ENCODE results near the gene ZMIZ1. TPM values are rescaled to one million over a fixed set of nuclear protein-coding genes. Genes with fewer than 3 reads are reported as not detected.

Gene ZMIZ1
- total RNA-seq, 2 donors from 2014 or later = 27.2 to 42.2 TPM

GRCh38 chr10:79206300-79207095 lies 137.7 kb downstream of the ZMIZ1 start:
- TF ChIP-seq CTCF (IDR thresholded peaks at IDR 0.05) = no peak
- no peak for TF ChIP-seq POLR2A (IDR thresholded peaks at IDR 0.05)
- Histone ChIP-seq H3K4me1 (no peaks in the 10 kb centered on the region), H3K36me3 (replicated peaks in 1 of 2; ENCODE audit: insufficient read depth in 1 of 2, low read depth in 2 of 2) (peaks cover 0 to 17% of the 10 kb centered on the region in 2 donors), H3K9me3 (no peaks in the 10 kb centered on the region), H3K4me3 (no peak overlapping the region), H3K27me3 (no peaks in the 10 kb centered on the region), H3K27ac (no peak overlapping the region)
- WGBS, 2 donors = 92 to 93% methylated on average over 11 to 13 of the region's 13 CpGs
- ATAC-seq = no peak
- intact Hi-C loops (cut with DNase I) = no loop called here
- no peak for DNase-seq

GRCh38 chr10:79207096-79207357 lies 138.3 kb downstream of the ZMIZ1 start:
- Histone ChIP-seq H3K27ac (no peak overlapping the region), H3K4me3 (no peak overlapping the region), H3K4me1 (no peaks in the 10 kb centered on the region), H3K36me3 (replicated peaks in 1 of 2; ENCODE audit: insufficient read depth in 1 of 2, low read depth in 2 of 2) (peaks cover 0 to 17% of the 10 kb centered on the region in 2 donors), H3K9me3 (no peaks in the 10 kb centered on the region), H3K27me3 (no peaks in the 10 kb centered on the region)
- WGBS, 2 donors = 97% methylated on average over 4 of the region's 4 CpGs; no CpG with 5 or more reads in 1 of the 2 donors
- intact Hi-C loops (cut with DNase I) = no loop called here
- DNase-seq = no peak
- TF ChIP-seq POLR2A (IDR thresholded peaks at IDR 0.05) (no peak), CTCF (IDR thresholded peaks at IDR 0.05) (no peak)
- no peak for ATAC-seq

- intact Hi-C loops (cut with DNase I) = no loop called here
- H3K27me3 ChIP-seq = no peaks in the 10 kb centered on the region
- H3K9me3 ChIP-seq = no peaks in the 10 kb centered on the region
- no peaks in the 10 kb centered on the region for H3K4me1 ChIP-seq
- H3K36me3 ChIP-seq (replicated peaks in 1 of 2; ENCODE audit: insufficient read depth in 1 of 2, low read depth in 2 of 2) = peaks cover 0 to 16% of the 10 kb centered on the region in 2 donors
- no peak for TF ChIP-seq CTCF (IDR thresholded peaks at IDR 0.05)
- no peak for TF ChIP-seq POLR2A (IDR thresholded peaks at IDR 0.05)
- ATAC-seq (no peak), DNase-seq (no peak)
- H3K27ac ChIP-seq = no peak overlapping the region
- no peak overlapping the region for H3K4me3 ChIP-seq
- WGBS, 2 donors = 91 to 100% methylated on average over 1 to 5 of the region's 5 CpGs
Measured at GRCh38 chr10:79207726-79208125, 139.0 kb downstream of the ZMIZ1 start.

GRCh38 chr10:79208251-79208983 lies 139.7 kb downstream of the ZMIZ1 start:
- intact Hi-C loops (cut with DNase I) = no loop called here
- no peaks in the 10 kb centered on the region for H3K4me1 ChIP-seq
- DNase-seq = no peak

More at GRCh38 chr10:79208251-79208983, 139.7 kb downstream of the ZMIZ1 start:
- no peak overlapping the region for H3K27ac ChIP-seq
- peaks cover 0 to 16% of the 10 kb centered on the region in 2 donors for H3K36me3 ChIP-seq (replicated peaks in 1 of 2; ENCODE audit: insufficient read depth in 1 of 2, low read depth in 2 of 2)
- no peak overlapping the region for H3K4me3 ChIP-seq
- no peaks in the 10 kb centered on the region for H3K27me3 ChIP-seq
- TF ChIP-seq CTCF (IDR thresholded peaks at IDR 0.05) = no peak
- no peak for TF ChIP-seq POLR2A (IDR thresholded peaks at IDR 0.05)
- ATAC-seq = no peak
- WGBS, 2 donors = 91% methylated on average over 5 to 15 of the region's 15 CpGs
- H3K9me3 ChIP-seq = no peaks in the 10 kb centered on the region

Data from body of pancreas (tissue), 4 donors.